ENCODE results near the gene EPHB3.

The EPHB3 gene

GRCh38 chr3:184571750-184572377 lies 10.3 kb downstream of the EPHB3 start:
- no peak overlapping the region for H3K9ac ChIP-seq (ENCODE audit: low read length)
- H3K36me3 ChIP-seq (ENCODE audit: insufficient read depth, low read length) = no peaks in the 10 kb centered on the region
- no peaks in the 10 kb centered on the region for H3K9me2 ChIP-seq (ENCODE audit: low read depth, low read length)
- no peaks in the 10 kb centered on the region for H3K79me2 ChIP-seq (ENCODE audit: insufficient read depth, low read length)
- H3F3A ChIP-seq (ENCODE audit: insufficient read depth, low read length) = no peaks in the 10 kb centered on the region
- no peak for TF ChIP-seq EZH2 (IDR thresholded peaks at IDR 0.05; ENCODE audit: borderline replicate concordance, low read length)
- TF ChIP-seq CTCF (IDR thresholded peaks at IDR 0.05; ENCODE audit: low read length) = no peak
- H4K20me1 ChIP-seq (ENCODE audit: insufficient read depth, low read length) = no peaks in the 10 kb centered on the region
- no peaks in the 10 kb centered on the region for H3K9me3 ChIP-seq (ENCODE audit: low read length)
- H3K4me1 ChIP-seq (ENCODE audit: insufficient read depth, low read length, severe bottlenecking) = no peaks in the 10 kb centered on the region
- no peak overlapping the region for H3K4me2 ChIP-seq (ENCODE audit: low read length)
- peaks cover 9% of the 10 kb centered on the region; the same call in 1 of the 2 replicates for H3K27me3 ChIP-seq (ENCODE audit: insufficient read depth, low read length)
- no peak overlapping the region for H3K27ac ChIP-seq (ENCODE audit: low read depth, low read length, poor library complexity, severe bottlenecking)
- H2AFZ ChIP-seq (ENCODE audit: low read length) = no peak overlapping the region
- no peak overlapping the region for H3K4me3 ChIP-seq (ENCODE audit: low read depth, low read length, poor library complexity, severe bottlenecking)

GRCh38 chr3:184572633-184573270 lies 11.2 kb downstream of the EPHB3 start:
- no peaks in the 10 kb centered on the region for H3K79me2 ChIP-seq (ENCODE audit: insufficient read depth, low read length)
- no peak overlapping the region for H2AFZ ChIP-seq (ENCODE audit: low read length)
- H3K9ac ChIP-seq (ENCODE audit: low read length) = no peak overlapping the region
- no peak overlapping the region for H3K4me2 ChIP-seq (ENCODE audit: low read length)
- no peaks in the 10 kb centered on the region for H3K9me3 ChIP-seq (ENCODE audit: low read length)
- no peaks in the 10 kb centered on the region for H3K9me2 ChIP-seq (ENCODE audit: low read depth, low read length)
- H3F3A ChIP-seq (ENCODE audit: insufficient read depth, low read length) = no peaks in the 10 kb centered on the region
- H3K36me3 ChIP-seq (ENCODE audit: insufficient read depth, low read length) = no peaks in the 10 kb centered on the region
- no peak overlapping the region for H3K4me3 ChIP-seq (ENCODE audit: low read depth, low read length, poor library complexity, severe bottlenecking)
- no peak for TF ChIP-seq EZH2 (IDR thresholded peaks at IDR 0.05; ENCODE audit: borderline replicate concordance, low read length)
- TF ChIP-seq CTCF (IDR thresholded peaks at IDR 0.05; ENCODE audit: low read length) = no peak
- no peak overlapping the region for H3K27ac ChIP-seq (ENCODE audit: low read depth, low read length, poor library complexity, severe bottlenecking)
- peaks cover 9% of the 10 kb centered on the region; the same call in 1 of the 2 replicates for H3K27me3 ChIP-seq (ENCODE audit: insufficient read depth, low read length)
- H3K4me1 ChIP-seq (ENCODE audit: insufficient read depth, low read length, severe bottlenecking) = no peaks in the 10 kb centered on the region
- H4K20me1 ChIP-seq (ENCODE audit: insufficient read depth, low read length) = no peaks in the 10 kb centered on the region

GRCh38 chr3:184574515-184575417 lies 13.2 kb downstream of the EPHB3 start:
- no peaks in the 10 kb centered on the region for H3K9me2 ChIP-seq (ENCODE audit: low read depth, low read length)
- TF ChIP-seq EZH2 (IDR thresholded peaks at IDR 0.05; ENCODE audit: borderline replicate concordance, low read length) (no peak), CTCF (IDR thresholded peaks at IDR 0.05; ENCODE audit: low read length) (no peak)
- no peaks in the 10 kb centered on the region for H3F3A ChIP-seq (ENCODE audit: insufficient read depth, low read length)
- peaks cover 4% of the 10 kb centered on the region; the same call in 1 of the 2 replicates for H3K27me3 ChIP-seq (ENCODE audit: insufficient read depth, low read length)
- no peaks in the 10 kb centered on the region for H3K79me2 ChIP-seq (ENCODE audit: insufficient read depth, low read length)
- no peak overlapping the region for H3K4me2 ChIP-seq (ENCODE audit: low read length)
- no peaks in the 10 kb centered on the region for H3K9me3 ChIP-seq (ENCODE audit: low read length)
- no peak overlapping the region for H2AFZ ChIP-seq (ENCODE audit: low read length)
- no peaks in the 10 kb centered on the region for H4K20me1 ChIP-seq (ENCODE audit: insufficient read depth, low read length)
- no peaks in the 10 kb centered on the region for H3K4me1 ChIP-seq (ENCODE audit: insufficient read depth, low read length, severe bottlenecking)
- H3K27ac ChIP-seq (ENCODE audit: low read depth, low read length, poor library complexity, severe bottlenecking) = no peak overlapping the region
- no peaks in the 10 kb centered on the region for H3K36me3 ChIP-seq (ENCODE audit: insufficient read depth, low read length)
- H3K9ac ChIP-seq (ENCODE audit: low read length) = no peak overlapping the region
- no peak overlapping the region for H3K4me3 ChIP-seq (ENCODE audit: low read depth, low read length, poor library complexity, severe bottlenecking)

Measured in OCI-LY1 (cell line).